ENCODE measurements around the gene P3H4.
A peak's percentile ranks its signal among the peaks of the same experiment; 100 is the strongest.

The P3H4 gene

DNA sequence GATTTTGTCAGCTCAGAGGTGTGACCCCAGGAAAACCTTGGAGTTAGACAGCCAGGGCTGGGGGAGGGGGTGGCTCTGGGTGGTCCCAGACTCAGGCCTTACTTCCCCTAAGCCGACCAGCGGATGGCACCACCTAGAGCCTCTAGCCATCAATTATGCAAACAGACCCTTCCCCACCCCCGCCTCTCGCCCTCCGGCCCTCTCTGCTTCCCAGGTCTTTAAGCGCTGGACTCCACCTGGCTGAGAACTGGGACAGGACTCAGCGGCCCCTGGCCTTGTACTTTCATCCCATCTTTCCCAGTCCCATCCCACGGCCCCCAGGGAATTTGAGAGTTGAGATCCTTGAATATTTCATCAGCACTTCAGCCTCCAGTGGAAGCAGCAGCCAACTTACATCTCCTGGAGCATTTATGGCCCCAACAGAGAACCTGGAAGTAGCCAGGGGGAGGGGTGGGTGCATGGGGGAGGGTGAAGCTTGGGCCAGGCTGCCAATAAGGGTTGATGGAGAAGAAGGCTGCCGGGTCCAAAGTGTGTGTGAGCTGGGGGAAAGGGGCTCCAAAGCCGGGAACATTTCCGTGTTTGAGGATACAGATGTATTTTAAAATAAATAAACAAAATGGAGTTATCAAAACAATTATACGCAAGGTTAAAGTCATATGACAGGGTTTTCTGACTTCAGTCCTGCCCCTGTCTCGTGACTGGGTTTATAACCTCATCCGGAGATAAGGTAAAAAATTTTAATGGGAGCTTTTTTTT lies 17.8 kb downstream of the P3H4 start:
- DNase-seq (ENCODE audit: insufficient read length, low spot score) (no peak), FAIRE-seq (no peak)
- TF ChIP-seq, protein P1, sequence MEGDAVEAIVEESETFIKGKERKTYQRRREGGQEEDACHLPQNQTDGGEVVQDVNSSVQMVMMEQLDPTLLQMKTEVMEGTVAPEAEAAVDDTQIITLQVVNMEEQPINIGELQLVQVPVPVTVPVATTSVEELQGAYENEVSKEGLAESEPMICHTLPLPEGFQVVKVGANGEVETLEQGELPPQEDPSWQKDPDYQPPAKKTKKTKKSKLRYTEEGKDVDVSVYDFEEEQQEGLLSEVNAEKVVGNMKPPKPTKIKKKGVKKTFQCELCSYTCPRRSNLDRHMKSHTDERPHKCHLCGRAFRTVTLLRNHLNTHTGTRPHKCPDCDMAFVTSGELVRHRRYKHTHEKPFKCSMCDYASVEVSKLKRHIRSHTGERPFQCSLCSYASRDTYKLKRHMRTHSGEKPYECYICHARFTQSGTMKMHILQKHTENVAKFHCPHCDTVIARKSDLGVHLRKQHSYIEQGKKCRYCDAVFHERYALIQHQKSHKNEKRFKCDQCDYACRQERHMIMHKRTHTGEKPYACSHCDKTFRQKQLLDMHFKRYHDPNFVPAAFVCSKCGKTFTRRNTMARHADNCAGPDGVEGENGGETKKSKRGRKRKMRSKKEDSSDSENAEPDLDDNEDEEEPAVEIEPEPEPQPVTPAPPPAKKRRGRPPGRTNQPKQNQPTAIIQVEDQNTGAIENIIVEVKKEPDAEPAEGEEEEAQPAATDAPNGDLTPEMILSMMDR (IDR thresholded peaks at IDR 0.05; ENCODE audit: insufficient read depth, missing control alignments) = no peak

DNA sequence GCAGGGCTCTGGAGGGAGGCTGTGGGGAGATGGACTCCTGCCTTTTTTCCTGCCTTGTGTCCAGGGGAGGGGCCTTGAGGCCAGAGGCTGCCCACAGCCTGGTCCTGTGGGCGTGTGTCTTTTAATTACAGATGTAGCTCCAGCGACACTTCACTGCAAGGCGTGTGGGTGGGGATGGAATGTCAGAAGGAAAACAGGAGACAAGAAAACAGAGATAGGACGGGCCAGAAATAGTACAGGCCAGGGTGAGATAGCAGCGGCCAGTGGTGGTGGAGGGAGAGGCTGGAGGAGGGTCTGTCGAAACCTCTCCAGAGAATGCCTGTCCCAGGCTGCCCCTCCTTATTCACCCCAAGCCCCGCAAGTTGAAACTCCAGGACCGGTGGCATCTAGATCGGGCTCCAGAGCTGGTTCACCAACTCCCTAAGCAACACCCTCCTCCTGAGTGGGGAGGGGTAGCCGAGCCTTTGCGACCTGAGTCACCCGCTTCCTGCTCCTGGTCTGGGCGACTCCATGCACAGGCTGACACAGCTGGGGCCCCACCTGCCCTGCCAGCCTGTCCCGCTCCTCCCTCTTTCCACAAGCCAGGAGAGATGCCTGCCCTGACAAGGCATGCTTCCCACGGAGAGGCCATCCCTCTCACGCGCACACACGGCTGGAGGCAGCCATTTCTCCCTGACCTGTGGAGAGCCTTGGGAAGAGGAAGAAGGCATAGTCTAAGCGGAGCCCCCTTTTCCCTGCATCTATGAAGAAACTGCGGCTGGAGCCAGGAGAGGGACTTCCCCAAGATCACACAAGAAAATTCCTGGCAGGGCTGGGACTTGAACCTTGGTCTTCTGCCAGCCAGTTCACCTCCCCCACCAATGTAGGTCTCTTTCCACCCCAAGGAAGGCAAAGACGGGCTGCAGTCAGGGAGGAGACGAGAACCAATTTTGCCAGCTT lies 18.6 kb downstream of the P3H4 start:
- FAIRE-seq = no peak
- DNase-seq (ENCODE audit: insufficient read length, low spot score) = no peak
- TF ChIP-seq, protein P1 (IDR thresholded peaks at IDR 0.05; ENCODE audit: insufficient read depth, missing control alignments) = no peak

DNA sequence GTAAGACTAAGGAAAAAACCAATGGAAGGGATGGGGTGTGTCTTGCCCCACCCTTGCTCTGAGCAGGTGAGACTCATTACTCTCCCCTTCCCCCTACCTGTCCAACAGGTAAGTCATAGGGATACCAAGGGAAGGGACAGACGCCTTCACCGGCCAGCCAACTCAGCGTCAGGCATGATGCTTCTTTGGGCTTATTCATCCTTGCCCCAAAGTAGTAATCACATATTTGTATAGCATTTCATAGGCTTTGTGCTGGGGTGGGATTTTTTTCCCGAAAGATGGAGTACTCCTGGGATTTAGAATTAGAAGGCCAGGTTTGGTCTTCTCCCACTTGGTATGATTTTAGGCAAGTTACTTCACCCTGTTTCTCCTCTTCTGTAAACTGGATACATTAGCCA lies 24.7 kb downstream of the P3H4 start:
- DNase-seq (ENCODE audit: insufficient read length, low spot score) (no peak), FAIRE-seq (no peak)
- TF ChIP-seq, protein P1 (IDR thresholded peaks at IDR 0.05; ENCODE audit: insufficient read depth, missing control alignments) = no peak

DNA sequence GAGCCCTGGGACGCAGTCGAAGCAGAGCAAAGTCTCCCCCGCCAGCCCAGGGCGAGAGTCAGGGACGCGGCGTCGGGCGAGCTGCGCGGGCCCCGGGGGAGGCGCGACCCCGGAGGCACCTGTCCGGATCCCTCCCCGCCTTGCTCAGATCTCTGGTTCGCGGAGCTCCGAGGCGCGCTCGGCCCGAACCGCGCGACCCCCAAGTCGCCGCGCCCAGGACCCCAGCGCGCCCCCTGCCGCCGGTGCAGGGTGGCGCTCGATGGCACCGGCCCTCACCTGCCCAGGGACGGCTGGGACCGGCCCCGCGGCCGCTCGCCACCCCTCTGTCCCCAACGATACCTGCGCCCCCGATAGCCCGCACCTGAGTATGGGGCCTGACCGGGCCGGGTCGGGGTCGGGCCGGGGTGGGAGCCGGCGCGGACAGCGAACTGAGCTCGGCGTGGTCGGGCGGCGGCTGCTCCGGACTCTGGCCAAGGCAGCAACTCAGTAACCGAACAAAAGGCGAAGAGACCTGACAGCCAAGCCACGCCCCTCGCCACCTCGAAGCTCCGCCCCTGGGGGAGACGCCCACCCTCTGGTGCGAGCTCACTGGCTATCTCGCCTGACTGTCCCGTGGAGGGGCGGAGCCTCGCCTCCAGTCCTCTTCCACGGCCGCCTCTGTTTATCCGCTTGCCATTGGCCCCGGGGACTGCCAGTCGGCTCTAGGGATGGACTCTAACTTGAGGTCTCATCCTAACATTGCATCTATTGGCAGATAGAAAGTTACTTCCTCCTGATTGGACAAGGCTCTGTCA lies 25.3 kb downstream of the P3H4 start, which contains the start of gene JUP:
JUP (minus strand) TSS at position 485 of the 794 bp plus-strand sequence. CDS start 14,857 bp downstream, outside the sequence.
- FAIRE-seq (peak; percentile 87), DNase-seq (ENCODE audit: insufficient read length, low spot score) (peak; percentile 98)
- TF ChIP-seq, protein P1 (IDR thresholded peaks at IDR 0.05; ENCODE audit: insufficient read depth, missing control alignments) = peak; percentile 37

DNA sequence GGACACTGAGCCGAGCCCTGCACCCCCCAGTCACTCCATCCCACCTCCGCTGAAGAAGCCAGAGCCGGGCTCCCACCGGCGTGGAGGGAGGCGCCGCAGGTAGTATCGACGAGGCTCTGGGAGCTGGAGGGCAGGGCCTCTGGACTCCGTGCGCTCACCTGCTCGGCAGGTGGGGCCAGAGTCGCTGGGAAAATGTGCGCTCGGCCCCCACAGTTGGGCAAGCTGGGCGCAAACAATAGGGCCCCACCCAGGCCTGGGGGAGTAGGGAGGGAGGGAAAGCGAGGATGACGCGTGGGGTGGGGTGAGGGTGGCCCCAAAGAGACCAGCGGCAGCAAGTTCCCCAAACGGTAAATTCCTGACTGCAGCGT lies 25.9 kb downstream of the P3H4 start:
- TF ChIP-seq, protein P1 (IDR thresholded peaks at IDR 0.05; ENCODE audit: insufficient read depth, missing control alignments) = no peak
- no peak for FAIRE-seq
- no peak for DNase-seq (ENCODE audit: insufficient read length, low spot score)

DNA sequence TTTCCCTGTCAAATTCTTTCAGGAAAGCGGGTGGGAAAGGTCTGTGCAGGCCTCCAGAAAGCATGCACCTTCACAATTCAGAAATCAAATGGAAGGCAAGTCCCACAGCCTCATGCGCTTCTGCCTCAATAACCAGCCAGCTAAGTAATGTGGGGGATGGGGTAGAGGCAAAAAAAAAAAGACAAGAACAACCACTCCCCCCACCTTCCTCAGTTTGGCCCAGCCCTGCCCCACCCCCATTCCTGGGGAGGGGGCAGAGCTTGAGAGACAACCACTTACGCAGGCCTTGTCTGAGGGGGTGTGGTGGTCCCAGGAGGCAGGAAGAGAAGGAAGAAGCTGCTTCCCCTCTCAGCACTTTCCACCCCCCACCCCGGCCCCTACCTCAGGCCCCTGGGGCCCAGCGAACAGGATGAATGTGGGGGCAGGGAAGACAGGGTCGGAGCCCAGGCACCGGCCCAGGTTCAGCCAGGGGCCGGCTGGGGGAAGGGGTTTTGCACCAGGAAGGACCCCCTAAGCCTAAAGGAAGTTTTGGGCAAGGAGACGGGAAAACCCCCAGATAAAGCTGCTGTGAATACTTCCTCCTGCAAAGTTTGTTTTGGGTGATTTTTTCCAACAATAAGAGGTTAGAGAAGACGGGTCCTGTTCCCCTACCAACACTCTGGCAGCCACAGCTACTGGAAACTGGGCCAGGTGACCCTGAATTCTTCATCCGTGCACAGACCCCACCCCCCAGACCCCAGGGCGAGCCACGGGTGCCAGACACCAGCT lies 26.5 kb downstream of the P3H4 start:
- TF ChIP-seq, protein P1 (IDR thresholded peaks at IDR 0.05; ENCODE audit: insufficient read depth, missing control alignments) = no peak
- FAIRE-seq (no peak), DNase-seq (ENCODE audit: insufficient read length, low spot score) (no peak)

Measured in D721Med (cell line).